HG03103 (cell line): ENCODE measurements around the gene ZFP64.
"Not testable (repeated sequence)": the region's sequence is repeated elsewhere in the genome, so short reads cannot be mapped to it uniquely, and the experiment has no call there.

Source experiments
- ATAC-seq: cut with Tn5 transposase; IDR thresholded peaks from one replicate; pipeline ENCODE4 v1.9.1; 2021; ENCODE audit warnings: low read depth; ENCODE audit not compliant: unreplicated experiment

ZFP64 gene

GRCh38 chr20:52191132-52191915 is at the start of gene ZFP64:
TSS of gene ZFP64 (minus strand) at chr20:52191779. CDS start at chr20:52191636, 143 bp downstream.
- ATAC-seq, result peak; percentile 52

GRCh38 chr20:52240802-52241201 is 49.2 kb upstream of the ZFP64 start:
- no peak for ATAC-seq

GRCh38 chr20:52239102-52239501 is 47.5 kb upstream of the ZFP64 start:
- ATAC-seq, result no peak

GRCh38 chr20:52236292-52236691 is 44.7 kb upstream of the ZFP64 start:
- ATAC-seq, result no peak

- ATAC-seq, result no peak
Measured at GRCh38 chr20:52235129-52235528, 43.5 kb upstream of the ZFP64 start.

- no peak for ATAC-seq
Measured at GRCh38 chr20:52234302-52235045, 42.9 kb upstream of the ZFP64 start.

- ATAC-seq, result no peak
Measured at GRCh38 chr20:52231230-52231746, 39.7 kb upstream of the ZFP64 start.

GRCh38 chr20:52230409-52230808 is 38.8 kb upstream of the ZFP64 start:
- ATAC-seq, result no peak

- ATAC-seq, result not testable (repeated sequence)
Measured at GRCh38 chr20:52229346-52229745, 37.8 kb upstream of the ZFP64 start.

- no peak for ATAC-seq
Measured at GRCh38 chr20:52226370-52226769, 34.8 kb upstream of the ZFP64 start.

GRCh38 chr20:52224920-52225319 is 33.3 kb upstream of the ZFP64 start:
- no peak for ATAC-seq

- ATAC-seq, result not testable (repeated sequence)
Measured at GRCh38 chr20:52221362-52221761, 29.8 kb upstream of the ZFP64 start.

- ATAC-seq, result not testable (repeated sequence)
Measured at GRCh38 chr20:52220891-52221290, 29.3 kb upstream of the ZFP64 start.

- ATAC-seq, result no peak
Measured at GRCh38 chr20:52219441-52219840, 27.9 kb upstream of the ZFP64 start.

- no peak for ATAC-seq
Measured at GRCh38 chr20:52217689-52218395, 26.3 kb upstream of the ZFP64 start.

GRCh38 chr20:52213995-52214394 is 22.4 kb upstream of the ZFP64 start:
- no peak for ATAC-seq

- no peak for ATAC-seq
Measured at GRCh38 chr20:52212943-52213342, 21.4 kb upstream of the ZFP64 start.

- no peak for ATAC-seq
Measured at GRCh38 chr20:52210037-52210990, 18.7 kb upstream of the ZFP64 start.

GRCh38 chr20:52209154-52209571 is 17.6 kb upstream of the ZFP64 start:
- no peak for ATAC-seq
